Osteoblast (primary cell): ENCODE data around the gene CST9. TPM values are rescaled to one million over a fixed set of nuclear protein-coding genes. Genes with fewer than 3 reads are reported as not detected.

Experiments
- DNase-seq: peaks from one replicate; pipeline ENCODE4 v3.0.0; 2011; ENCODE audit warnings: low spot score, mixed read lengths; ENCODE audit not compliant: insufficient read length; ENCODE audit errors: missing footprints
- H2AFZ ChIP-seq: 2 replicates; pipeline ENCODE4 v1.6.0; 2011; ENCODE audit warnings: mild to moderate bottlenecking, low read length
- H3K27ac ChIP-seq: 2 replicates; pipeline ENCODE4 v1.5.1; 2011; ENCODE audit warnings: mild to moderate bottlenecking, low read depth, low read length, moderate library complexity
- H3K27me3 ChIP-seq: 2 replicates; pipeline ENCODE4 v1.6.0; 2012; ENCODE audit warnings: mild to moderate bottlenecking, control low read depth, inconsistent platforms, low read length, moderate library complexity; ENCODE audit not compliant: insufficient read depth
- H3K36me3 ChIP-seq: 2 replicates; pipeline ENCODE4 v1.5.1; 2011; ENCODE audit warnings: mild to moderate bottlenecking, low read length, control low read depth, moderate library complexity; ENCODE audit not compliant: insufficient read depth
- H3K4me1 ChIP-seq: 2 replicates; pipeline ENCODE4 v1.5.1; 2011; ENCODE audit warnings: mild to moderate bottlenecking, low read length, control low read depth, moderate library complexity; ENCODE audit not compliant: insufficient read depth
- H3K4me2 ChIP-seq: 2 replicates; pipeline ENCODE4 v1.6.0; 2011; ENCODE audit warnings: mild to moderate bottlenecking, low read length; ENCODE audit not compliant: insufficient read depth
- H3K4me3 ChIP-seq: fragments of 200-600 bp; sonication (generic); 3 replicates; pipeline ENCODE4 v1.5.1; 2012; ENCODE audit warnings: mild to moderate bottlenecking, low read length, inconsistent platforms; ENCODE audit not compliant: insufficient read depth
- H3K79me2 ChIP-seq: 2 replicates; pipeline ENCODE4 v1.6.0; 2012; ENCODE audit warnings: mild to moderate bottlenecking, low read length, control low read depth, inconsistent platforms; ENCODE audit not compliant: insufficient read depth
- H3K9me3 ChIP-seq: 2 replicates; pipeline ENCODE4 v1.5.1; 2011; ENCODE audit warnings: low read depth, low read length, control low read depth
- H4K20me1 ChIP-seq: 2 replicates; pipeline ENCODE4 v1.6.0; 2012; ENCODE audit warnings: mild to moderate bottlenecking, low read length, control low read depth; ENCODE audit not compliant: insufficient read depth
- CTCF ChIP-seq: IDR thresholded peaks from 2 replicates; pipeline ENCODE4 v1.5.1; 2011; ENCODE audit warnings: mild to moderate bottlenecking, low read depth, low read length, moderate library complexity; ENCODE audit errors: extremely low read depth
- total RNA-seq: library from RNA; depleted of rRNA; stranded (reverse); fragments of >200 nt; gene quantifications from 2 replicates; pipeline ENCODE4 v1.2.3, GENCODE V29; 2012

Gene CST9
- total RNA-seq, 1 donor, result not detected

DNA sequence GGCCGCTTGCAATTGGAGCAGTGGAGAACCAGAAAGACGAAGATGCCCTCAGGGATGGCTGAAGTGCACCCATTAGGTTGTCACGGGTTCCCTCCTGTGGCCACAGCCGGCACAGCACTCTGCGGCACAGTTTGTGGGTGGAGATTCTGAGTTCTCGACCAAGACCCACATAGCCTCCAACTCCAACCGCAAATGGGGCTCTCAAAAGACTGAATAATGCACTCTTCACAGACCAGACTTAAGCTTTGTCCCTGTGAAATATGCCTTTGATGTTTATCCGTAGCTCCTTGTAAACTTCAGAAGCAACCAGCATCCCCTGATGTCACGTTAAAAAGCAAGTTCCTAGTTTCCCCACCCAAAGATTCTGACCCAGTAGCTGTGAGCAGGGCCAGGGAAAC lies 934 bp upstream of the CST9 start:
- Histone ChIP-seq H3K4me2 (no peak overlapping the region), H3K9me3 (no peaks in the 10 kb centered on the region), H3K27ac (no peak overlapping the region), H3K36me3 (no peaks in the 10 kb centered on the region), H4K20me1 (no peaks in the 10 kb centered on the region), H2AFZ (peak overlapping the region; percentile 69), H3K4me3 (no peak overlapping the region), H3K27me3 (peaks cover 11% of the 10 kb centered on the region), H3K4me1 (no peaks in the 10 kb centered on the region), H3K79me2 (no peaks in the 10 kb centered on the region)
- peak; percentile 97 for DNase-seq
- peak; percentile 93 for TF ChIP-seq CTCF

DNA sequence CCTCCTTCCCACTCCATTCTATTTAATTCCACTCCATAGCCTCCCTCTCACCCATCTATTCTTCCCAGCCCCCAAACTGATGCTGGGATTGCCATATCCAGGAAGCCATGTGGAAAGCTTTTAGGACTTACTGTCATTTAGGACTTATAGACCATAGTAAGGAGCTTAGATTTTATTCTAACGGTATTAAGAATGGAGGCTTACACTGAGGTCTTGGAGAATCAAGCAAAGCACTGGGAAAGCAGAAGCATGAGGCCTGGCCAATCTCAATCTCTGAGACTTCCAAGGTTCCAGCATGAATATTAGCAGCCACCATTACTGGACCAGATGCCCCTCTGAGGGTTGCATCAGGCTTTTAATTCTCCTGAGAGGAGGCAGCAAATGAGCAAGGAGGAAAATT lies 1.4 kb downstream of the CST9 start:
- H3K79me2 ChIP-seq, result no peaks in the 10 kb centered on the region
- H3K9me3 ChIP-seq, result no peaks in the 10 kb centered on the region
- H2AFZ ChIP-seq, result no peak overlapping the region
- no peaks in the 10 kb centered on the region for H3K36me3 ChIP-seq
- H3K27ac ChIP-seq, result no peak overlapping the region
- H4K20me1 ChIP-seq, result no peaks in the 10 kb centered on the region
- no peak for TF ChIP-seq CTCF
- no peak overlapping the region for H3K4me2 ChIP-seq
- H3K27me3 ChIP-seq, result peaks cover 14% of the 10 kb centered on the region
- no peak for DNase-seq
- no peak overlapping the region for H3K4me3 ChIP-seq
- no peaks in the 10 kb centered on the region for H3K4me1 ChIP-seq

GRCh38 chr20:23603321-23603720 lies 2.4 kb downstream of the CST9 start:
- Histone ChIP-seq H3K27ac (no peak overlapping the region), H3K4me2 (no peak overlapping the region), H3K36me3 (no peaks in the 10 kb centered on the region), H4K20me1 (no peaks in the 10 kb centered on the region), H3K27me3 (peaks cover 14% of the 10 kb centered on the region), H3K4me3 (no peak overlapping the region), H2AFZ (no peak overlapping the region), H3K4me1 (no peaks in the 10 kb centered on the region), H3K9me3 (no peaks in the 10 kb centered on the region), H3K79me2 (no peaks in the 10 kb centered on the region)
- DNase-seq, result no peak
- no peak for TF ChIP-seq CTCF

GRCh38 chr20:23602699-23603098 lies 3.0 kb downstream of the CST9 start:
- Histone ChIP-seq H3K27me3 (peaks cover 14% of the 10 kb centered on the region), H3K4me3 (no peak overlapping the region), H3K9me3 (no peaks in the 10 kb centered on the region), H3K79me2 (no peaks in the 10 kb centered on the region), H3K4me1 (no peaks in the 10 kb centered on the region), H4K20me1 (no peaks in the 10 kb centered on the region), H2AFZ (no peak overlapping the region), H3K27ac (no peak overlapping the region), H3K36me3 (no peaks in the 10 kb centered on the region), H3K4me2 (no peak overlapping the region)
- TF ChIP-seq CTCF, result no peak
- DNase-seq, result no peak
